Upper lobe of right lung (tissue), 1 donor: ENCODE measurements around the gene TOMM20L. TPM values are rescaled to one million over a fixed set of nuclear protein-coding genes. Genes with fewer than 3 reads are reported as not detected.

Experiments
- ATAC-seq: fragments of 200-7000 bp; cut with Tn5 transposase; one replicate; pipeline ENCODE4 v1.9.1; 2020; ENCODE audit warnings: mild to moderate bottlenecking, moderate library complexity
- DNase-seq: peaks from one replicate; pipeline ENCODE4 v3.0.0-alpha.2; 2020
- H3K27ac ChIP-seq: fragments of 200-600 bp; one replicate; pipeline ENCODE4 v1.8.0; 2022
- H3K27me3 ChIP-seq: fragments of 200-600 bp; one replicate; pipeline ENCODE4 v1.8.0; 2022; ENCODE audit warnings: mild to moderate bottlenecking
- H3K36me3 ChIP-seq: fragments of 200-600 bp; one replicate; pipeline ENCODE4 v1.8.0; 2022
- H3K4me1 ChIP-seq: fragments of 200-600 bp; one replicate; pipeline ENCODE4 v1.8.0; 2022
- H3K4me3 ChIP-seq: fragments of 200-600 bp; one replicate; pipeline ENCODE4 v1.8.0; 2022; ENCODE audit warnings: mild to moderate bottlenecking
- H3K9me3 ChIP-seq: fragments of 200-600 bp; one replicate; pipeline ENCODE4 v1.8.0; 2022
- intact Hi-C: fragments of 100-400 bp; cut with DNase I; formaldehyde crosslinking; loops from one replicate; pipeline ENCODE4 v1.11.0; 2022
- total RNA-seq: library from RNA; stranded (reverse); fragmentation: NEBNext Ultra II Directional; extraction: Animal tissue kit (Norgen Biotek cat#: 25700); gene quantifications from one replicate; pipeline ENCODE4 v1.2.1, GENCODE V29; 2021
- TF ChIP-seq, protein P1 (sequence below): fragments of 200-600 bp; IDR thresholded peaks from one replicate; pipeline ENCODE4 v1.8.0; 2022; ENCODE audit warnings: antibody characterized with exemption
- donor health status: DM: no; HTN: yes; CAD: no; lungs with severe emphysema.

TOMM20L gene
- total RNA-seq, 1 donor from 2014 or later = not detected

GRCh38 chr14:58428118-58428683 is 32.5 kb downstream of the TOMM20L start:
- intact Hi-C loops = no loop called here
- TF ChIP-seq, protein P1, sequence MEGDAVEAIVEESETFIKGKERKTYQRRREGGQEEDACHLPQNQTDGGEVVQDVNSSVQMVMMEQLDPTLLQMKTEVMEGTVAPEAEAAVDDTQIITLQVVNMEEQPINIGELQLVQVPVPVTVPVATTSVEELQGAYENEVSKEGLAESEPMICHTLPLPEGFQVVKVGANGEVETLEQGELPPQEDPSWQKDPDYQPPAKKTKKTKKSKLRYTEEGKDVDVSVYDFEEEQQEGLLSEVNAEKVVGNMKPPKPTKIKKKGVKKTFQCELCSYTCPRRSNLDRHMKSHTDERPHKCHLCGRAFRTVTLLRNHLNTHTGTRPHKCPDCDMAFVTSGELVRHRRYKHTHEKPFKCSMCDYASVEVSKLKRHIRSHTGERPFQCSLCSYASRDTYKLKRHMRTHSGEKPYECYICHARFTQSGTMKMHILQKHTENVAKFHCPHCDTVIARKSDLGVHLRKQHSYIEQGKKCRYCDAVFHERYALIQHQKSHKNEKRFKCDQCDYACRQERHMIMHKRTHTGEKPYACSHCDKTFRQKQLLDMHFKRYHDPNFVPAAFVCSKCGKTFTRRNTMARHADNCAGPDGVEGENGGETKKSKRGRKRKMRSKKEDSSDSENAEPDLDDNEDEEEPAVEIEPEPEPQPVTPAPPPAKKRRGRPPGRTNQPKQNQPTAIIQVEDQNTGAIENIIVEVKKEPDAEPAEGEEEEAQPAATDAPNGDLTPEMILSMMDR = no peak
- H3K36me3 ChIP-seq = peaks cover 22% of the 10 kb centered on the region
- H3K27ac ChIP-seq = peak overlapping the region; percentile 97
- H3K9me3 ChIP-seq = no peaks in the 10 kb centered on the region
- no peak for DNase-seq
- no peaks in the 10 kb centered on the region for H3K27me3 ChIP-seq
- peaks cover 16% of the 10 kb centered on the region for H3K4me1 ChIP-seq
- H3K4me3 ChIP-seq = peak overlapping the region; percentile 92
- no peak for ATAC-seq

GRCh38 chr14:58430156-58430555 is 34.4 kb downstream of the TOMM20L start:
- no peak for ATAC-seq
- Histone ChIP-seq H3K36me3 (peaks cover 34% of the 10 kb centered on the region), H3K9me3 (no peaks in the 10 kb centered on the region), H3K27ac (no peak overlapping the region), H3K4me3 (no peak overlapping the region), H3K27me3 (no peaks in the 10 kb centered on the region), H3K4me1 (peaks cover 16% of the 10 kb centered on the region)
- TF ChIP-seq, protein P1 = no peak
- intact Hi-C loops = no loop called here
- no peak for DNase-seq

DNA sequence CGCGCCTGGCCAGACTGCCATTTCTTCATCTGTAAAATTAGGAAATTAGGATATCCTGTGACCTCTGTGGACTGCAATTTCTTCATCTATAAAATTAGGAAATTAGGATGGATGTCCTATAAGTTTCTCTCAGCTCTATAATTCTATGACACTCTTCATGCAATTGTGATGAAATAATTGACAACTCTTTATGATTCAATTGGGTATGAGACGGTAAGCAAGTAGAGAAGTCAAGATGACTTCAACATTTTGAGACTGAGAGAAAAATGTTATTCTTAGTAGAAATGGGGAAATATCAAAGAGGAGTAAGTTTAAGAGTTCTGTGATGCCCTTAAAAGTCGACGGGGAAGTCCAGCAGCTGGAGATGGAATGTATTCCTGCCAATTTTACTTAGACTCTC is 43.7 kb downstream of the TOMM20L start:
- peak; percentile 14 for ATAC-seq
- DNase-seq = no peak
- H3K36me3 ChIP-seq = peaks cover 52% of the 10 kb centered on the region

DNA sequence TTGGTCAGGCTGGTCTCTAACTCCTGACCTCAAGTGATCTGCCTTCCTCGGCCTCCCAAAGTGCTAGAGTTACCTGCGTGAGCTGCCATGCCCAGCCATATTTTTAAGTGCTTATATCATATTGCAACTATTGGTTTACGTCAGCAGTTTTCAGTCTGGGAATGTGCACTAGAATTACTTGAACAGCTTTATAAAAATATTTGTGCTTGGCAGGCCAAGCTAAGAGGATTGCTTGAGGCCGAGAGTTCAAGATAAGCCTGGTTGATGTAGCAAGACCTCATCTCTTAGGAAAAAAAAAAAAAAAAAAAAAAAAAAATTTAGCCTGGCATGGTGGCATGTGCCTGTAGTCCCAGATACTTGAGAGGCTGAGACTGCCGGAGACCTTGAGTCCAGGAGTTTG is 48.9 kb downstream of the TOMM20L start:
- DNase-seq (no peak), ATAC-seq (peak; percentile 85)
- peak overlapping the region; percentile 36 for H3K27ac ChIP-seq
- TF ChIP-seq, protein P1 = no peak
- H3K9me3 ChIP-seq = no peaks in the 10 kb centered on the region
- H3K27me3 ChIP-seq = no peaks in the 10 kb centered on the region
- H3K4me1 ChIP-seq = no peaks in the 10 kb centered on the region
- intact Hi-C loops = no loop called here
- peaks cover 65% of the 10 kb centered on the region for H3K36me3 ChIP-seq
- H3K4me3 ChIP-seq = no peak overlapping the region

More for the DNA sequence above, 43.7 kb downstream of the TOMM20L start:
- H3K4me1 ChIP-seq = no peaks in the 10 kb centered on the region
- H3K9me3 ChIP-seq = no peaks in the 10 kb centered on the region
- no peak overlapping the region for H3K4me3 ChIP-seq
- no peaks in the 10 kb centered on the region for H3K27me3 ChIP-seq
- TF ChIP-seq, protein P1 = no peak
- intact Hi-C loops = no loop called here
- no peak overlapping the region for H3K27ac ChIP-seq

GRCh38 chr14:58455593-58456265 is 60.0 kb downstream of the TOMM20L start:
- intact Hi-C loops = no loop called here
- TF ChIP-seq, protein P1 = no peak
- Histone ChIP-seq H3K36me3 (peaks cover 63% of the 10 kb centered on the region), H3K4me3 (no peak overlapping the region), H3K27ac (no peak overlapping the region), H3K9me3 (no peaks in the 10 kb centered on the region), H3K27me3 (no peaks in the 10 kb centered on the region), H3K4me1 (no peaks in the 10 kb centered on the region)
- no peak for DNase-seq
- ATAC-seq = no peak

Other genes with a start within 250 kb of the TOMM20L start
- gene ARMH4, start 243.7 kb upstream of the TOMM20L start, total RNA-seq = 2.3 TPM
- 61.7 TPM for gene ACTR10, start 195.8 kb upstream of the TOMM20L start, total RNA-seq
- gene PSMA3, start 151.1 kb upstream of the TOMM20L start, total RNA-seq = 146 TPM
- 37.0 TPM for gene ARID4A, start 97.4 kb upstream of the TOMM20L start, total RNA-seq
- 24.9 TPM for gene TIMM9, start 31.6 kb downstream of the TOMM20L start, total RNA-seq
- 16.3 TPM for gene KIAA0586, start 31.8 kb downstream of the TOMM20L start, total RNA-seq
- gene DACT1, start 242.0 kb downstream of the TOMM20L start, total RNA-seq = 5.2 TPM